ENCODE measurements around the gene FGD4. TPM values are rescaled to one million over a fixed set of nuclear protein-coding genes. Genes with fewer than 3 reads are reported as not detected.

Gene FGD4
- total RNA-seq, 1 donor: 55.6 TPM

- no peak for TF ChIP-seq CTCF (IDR thresholded peaks at IDR 0.05; ENCODE audit: insufficient read depth, low read length)
- DNase-seq (ENCODE audit: low read depth): no peak
- no peak overlapping the region for H3K4me3 ChIP-seq (ENCODE audit: low read depth, low read length)
These were observed 79.7 kb downstream of the FGD4 start for GRCh38 chr12:32478858-32479725.

- no peak overlapping the region for H3K4me3 ChIP-seq (ENCODE audit: low read depth, low read length)
- no peak for TF ChIP-seq CTCF (IDR thresholded peaks at IDR 0.05; ENCODE audit: insufficient read depth, low read length)
- DNase-seq (ENCODE audit: low read depth): no peak
These were observed 82.9 kb downstream of the FGD4 start for GRCh38 chr12:32482226-32482625.

- no peak for DNase-seq (ENCODE audit: low read depth)
- H3K4me3 ChIP-seq (ENCODE audit: low read depth, low read length): no peak overlapping the region
- TF ChIP-seq CTCF (IDR thresholded peaks at IDR 0.05; ENCODE audit: insufficient read depth, low read length): no peak
These were observed 84.1 kb downstream of the FGD4 start for GRCh38 chr12:32483499-32483898.

- no peak overlapping the region for H3K4me3 ChIP-seq (ENCODE audit: low read depth, low read length)
- no peak for DNase-seq (ENCODE audit: low read depth)
- TF ChIP-seq CTCF (IDR thresholded peaks at IDR 0.05; ENCODE audit: insufficient read depth, low read length): no peak
These were observed 84.6 kb downstream of the FGD4 start for GRCh38 chr12:32483993-32484392.

- DNase-seq (ENCODE audit: low read depth): no peak
- H3K4me3 ChIP-seq (ENCODE audit: low read depth, low read length): no peak overlapping the region
- TF ChIP-seq CTCF (IDR thresholded peaks at IDR 0.05; ENCODE audit: insufficient read depth, low read length): no peak
These were observed 86.8 kb downstream of the FGD4 start for GRCh38 chr12:32486158-32486557.

- no peak overlapping the region for H3K4me3 ChIP-seq (ENCODE audit: low read depth, low read length)
- DNase-seq (ENCODE audit: low read depth): no peak
- TF ChIP-seq CTCF (IDR thresholded peaks at IDR 0.05; ENCODE audit: insufficient read depth, low read length): no peak
These were observed 88.8 kb downstream of the FGD4 start for GRCh38 chr12:32488132-32488531.

All from fibroblast of the aortic adventitia (primary cell).